Tibial nerve (tissue), 4 donors: ENCODE results near the gene PSMD12.

Experiments used
- CTCF ChIP-seq, 5 experiments: fragments of 200-600 bp in 3 of 5; fragments of 450-650 bp in 2 of 5; sonication (generic) in 3 of 5; IDR thresholded peaks; one replicate each; pipeline ENCODE4 v1.5.1; 2016 to 2019; ENCODE audit warnings: antibody characterized with exemption in 5 of 5, mild to moderate bottlenecking in 3 of 5, moderate library complexity in 2 of 5
- EP300 ChIP-seq, 2 donors: sonication (generic); formaldehyde crosslinking; IDR thresholded peaks; one replicate each; pipeline ENCODE4 v1.6.1; 2017; ENCODE audit warnings: antibody characterized with exemption in 2 of 2, mild to moderate bottlenecking in 1 of 2
- POLR2A ChIP-seq, 2 donors: fragments of 450-650 bp; IDR thresholded peaks; one replicate each; pipeline ENCODE4 v1.6.1; 2017; ENCODE audit warnings: antibody characterized with exemption in 2 of 2, mild to moderate bottlenecking in 2 of 2, moderate library complexity in 2 of 2

GRCh38 chr17:67328026-67328425 is 38.4 kb downstream of the PSMD12 start:
- no peak for TF ChIP-seq CTCF (IDR thresholded peaks at IDR 0.05)
- no peak for TF ChIP-seq POLR2A (IDR thresholded peaks at IDR 0.05)
- TF ChIP-seq EP300 (IDR thresholded peaks at IDR 0.05), result no peak
